GDM1 (cell line): Measurements from ENCODE around the gene UBAP1L.
"Not testable (repeated sequence)": the region's sequence is repeated elsewhere in the genome, so short reads cannot be mapped to it uniquely, and the experiment has no call there.

Experiments used
- DNase-seq: peaks from one replicate; lab custom pipeline; 2025; lab: John Stamatoyannopoulos, UW

Gene UBAP1L

GRCh38 chr15:65084500-65085206 is 30.3 kb downstream of the UBAP1L start:
- DNase-seq, result no peak

DNA sequence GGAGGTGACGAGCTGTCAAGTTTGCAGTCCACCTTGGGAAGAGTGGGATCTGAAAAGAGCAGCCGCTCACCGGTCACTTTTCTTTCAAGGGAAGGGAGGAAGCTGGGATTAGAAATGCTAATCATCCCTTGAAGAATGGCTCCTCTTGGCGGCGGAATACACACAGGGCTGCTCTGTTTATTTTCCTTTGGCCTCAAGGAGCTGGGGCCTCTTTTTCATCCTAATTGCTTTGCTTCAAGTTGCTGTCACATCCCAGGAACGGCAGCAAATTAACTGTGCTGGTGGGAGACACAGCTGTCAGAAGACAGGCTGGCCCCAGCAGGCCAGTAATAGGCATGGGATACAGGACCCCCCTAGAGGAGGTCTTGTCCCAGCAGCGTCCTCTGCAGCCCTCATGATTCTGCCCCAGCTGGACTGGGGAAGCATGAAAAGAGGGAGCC is 31.7 kb downstream of the UBAP1L start:
- DNase-seq, result no peak

- DNase-seq, result peak; percentile 29
Observed at GRCh38 chr15:65082303-65082953, 32.6 kb downstream of the UBAP1L start.

GRCh38 chr15:65081758-65082157 is 33.2 kb downstream of the UBAP1L start:
- no peak for DNase-seq

GRCh38 chr15:65081270-65081669 is 33.7 kb downstream of the UBAP1L start:
- no peak for DNase-seq

DNA sequence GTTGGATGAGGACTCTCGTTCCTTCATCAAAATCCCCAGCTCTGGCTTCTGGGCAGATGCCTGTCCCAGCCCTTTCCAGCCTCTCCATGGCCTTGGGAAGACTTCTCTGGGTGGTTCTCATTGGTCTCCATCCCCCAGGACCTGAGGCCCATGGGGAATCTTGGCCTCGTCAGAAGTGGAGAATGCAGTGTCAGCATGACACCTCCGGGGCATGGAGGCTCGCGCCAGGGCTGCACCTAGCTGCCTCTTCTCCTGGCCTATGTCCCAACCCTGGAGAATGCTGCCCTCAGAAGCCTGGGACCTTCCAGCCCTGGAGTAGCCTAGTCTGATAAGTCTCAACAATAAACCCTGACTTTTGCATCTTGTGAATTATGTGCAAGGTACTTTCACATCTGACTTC is 35.4 kb downstream of the UBAP1L start:
- no peak for DNase-seq

GRCh38 chr15:65077981-65078352 is 37.0 kb downstream of the UBAP1L start:
- no peak for DNase-seq

DNA sequence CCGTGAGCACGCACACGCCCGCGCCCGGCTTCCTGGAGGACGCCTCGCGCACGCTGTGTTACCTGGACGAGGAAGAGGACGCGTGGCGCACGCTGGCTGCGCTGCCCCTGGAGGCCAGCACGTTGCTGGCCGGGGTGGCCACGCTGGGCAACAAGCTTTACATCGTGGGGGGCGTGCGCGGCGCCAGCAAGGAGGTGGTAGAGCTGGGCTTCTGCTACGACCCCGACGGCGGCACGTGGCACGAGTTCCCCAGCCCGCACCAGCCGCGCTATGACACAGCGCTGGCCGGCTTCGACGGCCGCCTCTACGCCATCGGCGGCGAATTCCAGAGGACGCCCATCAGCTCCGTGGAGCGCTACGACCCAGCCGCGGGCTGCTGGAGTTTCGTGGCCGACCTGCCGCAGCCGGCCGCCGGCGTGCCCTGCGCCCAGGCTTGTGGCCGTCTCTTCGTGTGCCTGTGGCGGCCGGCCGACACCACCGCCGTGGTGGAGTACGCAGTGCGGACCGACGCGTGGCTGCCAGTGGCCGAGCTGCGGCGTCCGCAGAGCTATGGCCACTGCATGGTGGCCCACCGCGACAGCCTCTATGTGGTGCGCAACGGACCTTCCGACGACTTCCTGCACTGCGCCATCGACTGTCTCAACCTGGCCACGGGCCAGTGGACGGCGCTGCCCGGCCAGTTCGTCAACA is 37.6 kb downstream of the UBAP1L start:
- DNase-seq, result no peak

- no peak for DNase-seq
Observed at GRCh38 chr15:65076486-65077290, 38.3 kb downstream of the UBAP1L start, which contains the start of gene KBTBD13. Gene KBTBD13, plus strand, starts transcription at chr15:65076746. Its CDS starts 70 bp downstream, at chr15:65076816.

- DNase-seq, result not testable (repeated sequence)
Observed at GRCh38 chr15:65075607-65076395, 39.2 kb downstream of the UBAP1L start.

DNA sequence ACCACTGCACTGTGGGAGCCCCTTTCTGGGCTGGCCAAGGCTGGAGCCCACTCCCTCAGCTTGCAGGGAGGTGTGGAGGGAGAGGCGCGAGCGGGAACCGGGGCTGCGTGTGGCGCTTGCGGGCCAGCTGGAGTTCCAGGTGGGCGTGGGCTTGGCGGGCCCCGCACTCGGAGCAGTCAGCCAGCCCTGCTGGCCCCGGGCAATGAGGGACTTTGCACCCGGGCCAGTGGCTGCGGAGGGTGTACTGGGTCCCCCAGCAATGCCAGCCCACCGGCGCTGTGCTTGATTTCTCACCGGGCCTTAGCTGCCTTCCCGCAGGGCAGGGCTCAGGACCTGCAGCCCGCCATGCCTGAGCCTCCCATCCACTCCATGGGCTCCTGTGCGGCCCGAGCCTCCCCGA is 40.1 kb downstream of the UBAP1L start:
- not testable (repeated sequence) for DNase-seq

DNA sequence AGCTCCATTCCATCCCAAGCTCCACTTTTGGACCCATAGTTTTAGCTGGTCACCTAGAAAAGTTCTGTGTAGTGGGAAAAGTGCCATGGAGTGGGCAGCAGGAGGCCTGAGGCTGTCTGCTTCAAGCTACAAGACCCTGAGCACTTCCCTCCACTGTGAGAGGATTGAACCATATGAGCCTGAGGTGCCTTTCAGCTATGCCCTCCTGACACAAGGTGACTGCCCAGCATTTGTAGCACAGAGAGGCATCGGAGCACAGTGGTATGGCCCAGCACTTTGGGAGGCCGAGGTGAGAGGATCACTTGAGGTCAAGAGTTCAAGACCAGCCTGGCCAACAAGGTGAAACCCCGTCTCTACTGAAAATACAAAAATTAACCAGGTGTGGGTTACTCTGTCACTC is 42.4 kb downstream of the UBAP1L start:
- no peak for DNase-seq

DNA sequence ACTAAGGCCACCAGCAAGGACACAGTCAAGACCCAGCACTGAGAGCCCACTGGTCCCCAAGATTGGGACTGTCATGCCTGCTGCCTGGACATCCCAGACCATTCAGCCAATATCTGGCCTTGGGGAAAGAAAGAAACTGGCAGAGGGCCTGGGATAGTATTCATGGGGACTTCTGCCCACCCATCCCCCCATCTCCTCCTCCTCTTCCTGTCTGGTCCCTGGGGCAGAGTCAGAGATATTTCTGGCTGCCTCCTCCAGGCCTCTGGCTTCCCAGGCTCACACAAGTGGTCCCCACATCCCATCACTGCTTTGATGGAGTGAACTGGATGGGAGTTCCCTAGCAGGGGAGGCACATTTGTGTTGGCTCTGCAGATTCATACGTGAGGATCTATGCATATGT is 43.0 kb downstream of the UBAP1L start:
- no peak for DNase-seq

- DNase-seq, result no peak
Observed at GRCh38 chr15:65071381-65071811, 43.6 kb downstream of the UBAP1L start.

- no peak for DNase-seq
Observed at GRCh38 chr15:65069779-65070546, 45.0 kb downstream of the UBAP1L start.

GRCh38 chr15:65069179-65069578 is 45.8 kb downstream of the UBAP1L start:
- DNase-seq, result no peak

GRCh38 chr15:65068403-65068788 is 46.6 kb downstream of the UBAP1L start:
- no peak for DNase-seq

DNA sequence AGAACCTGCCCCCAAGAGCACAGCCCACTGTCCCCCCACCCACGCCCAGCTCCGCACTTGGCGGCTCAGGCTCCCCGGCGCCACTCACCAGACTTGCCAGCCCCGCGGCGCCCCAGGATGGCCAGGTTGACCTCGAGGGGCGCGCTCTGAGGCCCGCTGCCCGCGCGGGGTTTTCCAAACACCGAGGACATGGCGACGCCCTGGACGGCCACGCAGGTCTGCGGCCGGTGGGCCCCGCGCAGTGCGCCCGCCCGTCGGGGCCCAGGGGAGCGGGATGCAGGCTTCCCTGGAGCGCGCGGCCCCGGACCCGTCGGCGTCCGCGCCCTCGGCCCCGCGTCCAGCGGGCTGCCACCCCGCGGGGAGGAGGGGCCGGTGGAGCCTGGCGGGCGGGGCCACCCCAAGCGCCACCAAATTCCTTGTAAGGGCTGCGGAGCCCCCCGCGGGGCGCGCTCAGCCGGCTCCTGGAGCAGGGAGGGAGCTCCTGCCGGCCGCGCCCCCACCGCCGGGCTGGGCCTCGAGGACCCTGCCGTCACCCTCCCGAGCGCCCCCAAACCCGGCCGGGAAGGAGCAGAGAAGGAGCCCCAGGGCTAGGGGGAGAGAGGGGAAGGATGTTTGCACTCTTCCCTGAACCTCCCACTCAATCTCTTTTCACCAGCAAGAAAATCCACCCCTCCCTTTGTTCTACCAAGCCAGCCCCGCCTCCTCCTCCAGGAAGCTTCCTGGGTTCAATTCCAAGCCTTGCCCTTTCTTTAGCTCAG is 47.2 kb downstream of the UBAP1L start, which contains the start of gene RASL12:
TSS of gene RASL12 (minus strand) at position 347 of the 758 bp plus-strand sequence. CDS start at position 191, 156 bp downstream.
- no peak for DNase-seq

GRCh38 chr15:65067317-65067644 is 47.7 kb downstream of the UBAP1L start:
- DNase-seq, result no peak
